Smooth muscle cell (in vitro differentiated cells): ENCODE measurements around the gene NEK11. TPM values are rescaled to one million over a fixed set of nuclear protein-coding genes. Genes with fewer than 3 reads are reported as not detected.

Source experiments
- DNase-seq: peaks from one replicate; lab custom pipeline; 2025; ENCODE audit not compliant: unreplicated experiment; lab: John Stamatoyannopoulos, UW
- H2AFZ ChIP-seq: fragments of 200-600 bp; sonication (generic); 2 replicates; pipeline ENCODE4 v1.6.0; 2016; ENCODE audit warnings: antibody characterized with exemption, low read depth, mild to moderate bottlenecking
- H3F3A ChIP-seq: fragments of 200-600 bp; sonication (generic); 2 replicates; pipeline ENCODE4 v1.6.0; 2017; ENCODE audit warnings: antibody characterized with exemption, low read depth
- H3K27ac ChIP-seq: fragments of 200-600 bp; sonication (generic); 2 replicates; pipeline ENCODE4 v1.5.1; 2016; ENCODE audit warnings: low read depth, mild to moderate bottlenecking
- H3K27me3 ChIP-seq: fragments of 200-600 bp; sonication (generic); 2 replicates; pipeline ENCODE4 v1.6.1; 2016; ENCODE audit warnings: low read depth, mild to moderate bottlenecking
- H3K36me3 ChIP-seq: fragments of 200-600 bp; sonication (generic); 2 replicates; pipeline ENCODE4 v1.5.1; 2016; ENCODE audit warnings: low read depth
- H3K4me1 ChIP-seq: fragments of 200-600 bp; sonication (generic); 2 replicates; pipeline ENCODE4 v1.5.1; 2016; ENCODE audit warnings: low read depth
- H3K4me2 ChIP-seq: fragments of 200-600 bp; sonication (generic); 2 replicates; pipeline ENCODE4 v1.6.0; 2016; ENCODE audit warnings: mild to moderate bottlenecking
- H3K4me3 ChIP-seq: fragments of 200-600 bp; sonication (generic); 2 replicates; pipeline ENCODE4 v1.5.1; 2016; ENCODE audit warnings: mild to moderate bottlenecking
- H3K79me2 ChIP-seq: fragments of 200-600 bp; sonication (generic); 2 replicates; pipeline ENCODE4 v1.6.0; 2016; ENCODE audit warnings: low read depth, mild to moderate bottlenecking
- H3K9ac ChIP-seq: fragments of 200-600 bp; sonication (generic); 2 replicates; pipeline ENCODE4 v1.6.0; 2016; ENCODE audit warnings: low read depth
- H3K9me3 ChIP-seq: fragments of 200-600 bp; sonication (generic); replicated peaks from 2 replicates; pipeline ENCODE4 v1.5.1; 2016; ENCODE audit warnings: low read depth
- H4K20me1 ChIP-seq: fragments of 200-600 bp; sonication (generic); 2 replicates; pipeline ENCODE4 v1.6.0; 2016; ENCODE audit warnings: low read depth
- WGBS: methylation state at CpG from one replicate; pipeline ENCODE4 v1.1.7; 2016; ENCODE audit warnings: low lambda C conversion rate; 5-methylcytosine and 5-hydroxymethylcytosine counted together
- polyA plus RNA-seq: library from polyadenylated mRNA; unstranded; fragments of >200 nt; fragmentation: Nextera tagmentation; extraction: Ambion mirVana; gene quantifications from 2 replicates; pipeline ENCODE4 v1.2.1, GENCODE V29; 2016
- total RNA-seq: library from RNA; depleted of rRNA; stranded (reverse); fragments of >200 nt; gene quantifications from 2 replicates; pipeline ENCODE4 v1.2.3, GENCODE V29; 2014
- TF ChIP-seq, protein P1 (sequence below): fragments of 200-600 bp; sonication (generic); IDR thresholded peaks from 2 replicates; pipeline ENCODE4 v1.5.1; 2017; ENCODE audit warnings: borderline replicate concordance, mild to moderate bottlenecking, antibody characterized with exemption; ENCODE audit not compliant: insufficient read depth, poor library complexity, severe bottlenecking

The NEK11 gene
- total and polyA plus RNA-seq, 2 experiments from 2014 or later, result 3.0 to 3.3 TPM

DNA sequence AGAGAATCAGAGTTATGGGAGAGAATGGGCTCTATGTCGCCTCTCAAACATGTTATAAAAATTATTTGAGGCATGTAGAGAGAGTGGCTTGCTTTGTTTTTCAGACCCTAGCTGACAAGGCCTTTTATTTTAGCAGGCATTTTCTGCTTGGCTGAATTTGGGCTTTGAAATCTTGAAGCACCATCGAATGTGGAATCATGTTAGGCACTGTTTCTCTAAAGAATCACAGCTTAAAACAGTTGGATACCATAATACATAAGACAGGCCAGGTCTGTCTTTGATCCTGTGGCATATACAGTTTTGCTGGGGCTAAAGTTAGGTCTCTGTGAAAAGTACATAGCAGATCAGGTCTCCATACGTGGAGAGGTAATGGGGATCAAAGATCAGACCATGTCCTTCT, 142.7 kb downstream of the NEK11 start:
- Histone ChIP-seq H3K27ac (no peak overlapping the region), H3F3A (no peaks in the 10 kb centered on the region), H3K9me3 (no peaks in the 10 kb centered on the region), H4K20me1 (no peaks in the 10 kb centered on the region), H3K79me2 (no peaks in the 10 kb centered on the region), H3K4me2 (no peak overlapping the region), H3K4me3 (no peak overlapping the region), H3K4me1 (no peaks in the 10 kb centered on the region), H3K9ac (no peak overlapping the region), H2AFZ (no peak overlapping the region), H3K27me3 (no peaks in the 10 kb centered on the region), H3K36me3 (no peaks in the 10 kb centered on the region)
- WGBS, result 87% methylated on average over 3 of the region's 3 CpGs
- no peak for DNase-seq
- TF ChIP-seq, protein P1, sequence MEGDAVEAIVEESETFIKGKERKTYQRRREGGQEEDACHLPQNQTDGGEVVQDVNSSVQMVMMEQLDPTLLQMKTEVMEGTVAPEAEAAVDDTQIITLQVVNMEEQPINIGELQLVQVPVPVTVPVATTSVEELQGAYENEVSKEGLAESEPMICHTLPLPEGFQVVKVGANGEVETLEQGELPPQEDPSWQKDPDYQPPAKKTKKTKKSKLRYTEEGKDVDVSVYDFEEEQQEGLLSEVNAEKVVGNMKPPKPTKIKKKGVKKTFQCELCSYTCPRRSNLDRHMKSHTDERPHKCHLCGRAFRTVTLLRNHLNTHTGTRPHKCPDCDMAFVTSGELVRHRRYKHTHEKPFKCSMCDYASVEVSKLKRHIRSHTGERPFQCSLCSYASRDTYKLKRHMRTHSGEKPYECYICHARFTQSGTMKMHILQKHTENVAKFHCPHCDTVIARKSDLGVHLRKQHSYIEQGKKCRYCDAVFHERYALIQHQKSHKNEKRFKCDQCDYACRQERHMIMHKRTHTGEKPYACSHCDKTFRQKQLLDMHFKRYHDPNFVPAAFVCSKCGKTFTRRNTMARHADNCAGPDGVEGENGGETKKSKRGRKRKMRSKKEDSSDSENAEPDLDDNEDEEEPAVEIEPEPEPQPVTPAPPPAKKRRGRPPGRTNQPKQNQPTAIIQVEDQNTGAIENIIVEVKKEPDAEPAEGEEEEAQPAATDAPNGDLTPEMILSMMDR, result no peak

DNA sequence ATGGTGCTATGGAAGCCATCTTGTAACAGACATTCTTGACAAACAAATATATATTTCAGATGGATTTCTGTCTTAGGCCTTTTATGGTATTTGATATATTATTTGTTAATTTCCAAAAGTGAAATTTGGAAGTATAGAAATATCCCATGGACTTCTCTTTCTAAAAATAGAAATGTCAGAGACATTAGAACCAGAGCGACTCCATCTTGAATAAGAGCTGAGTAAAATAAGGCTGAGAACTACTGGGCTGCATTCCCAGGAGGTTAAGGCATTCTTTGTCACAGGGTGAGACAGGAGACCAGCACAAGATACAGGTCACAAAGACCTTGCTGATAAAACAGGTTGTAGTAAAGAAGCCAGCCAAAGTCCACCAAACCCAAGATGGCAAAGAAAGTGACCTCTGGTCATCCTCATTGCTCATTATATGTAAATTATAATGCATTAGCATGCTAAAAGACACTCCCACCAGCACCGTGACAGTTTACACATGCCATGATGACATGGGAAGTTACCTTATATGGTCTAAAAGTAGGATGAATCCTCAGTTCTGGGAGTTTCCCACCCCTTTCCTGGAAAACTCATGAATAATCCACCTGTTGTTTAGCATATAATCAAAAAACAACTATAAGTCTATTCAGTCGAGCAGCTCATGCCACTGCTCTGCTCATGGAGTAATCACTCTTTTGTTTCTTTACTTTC, 146.0 kb downstream of the NEK11 start:
- Histone ChIP-seq H3K9ac (no peak overlapping the region), H3K4me2 (no peak overlapping the region), H2AFZ (no peak overlapping the region), H3K27me3 (no peaks in the 10 kb centered on the region), H4K20me1 (no peaks in the 10 kb centered on the region), H3K36me3 (no peaks in the 10 kb centered on the region), H3K27ac (no peak overlapping the region), H3K9me3 (no peaks in the 10 kb centered on the region), H3K79me2 (no peaks in the 10 kb centered on the region), H3K4me1 (no peaks in the 10 kb centered on the region), H3K4me3 (no peak overlapping the region), H3F3A (no peaks in the 10 kb centered on the region)
- 88% methylated on average over 3 of the region's 3 CpGs for WGBS
- TF ChIP-seq, protein P1, result no peak
- no peak for DNase-seq

DNA sequence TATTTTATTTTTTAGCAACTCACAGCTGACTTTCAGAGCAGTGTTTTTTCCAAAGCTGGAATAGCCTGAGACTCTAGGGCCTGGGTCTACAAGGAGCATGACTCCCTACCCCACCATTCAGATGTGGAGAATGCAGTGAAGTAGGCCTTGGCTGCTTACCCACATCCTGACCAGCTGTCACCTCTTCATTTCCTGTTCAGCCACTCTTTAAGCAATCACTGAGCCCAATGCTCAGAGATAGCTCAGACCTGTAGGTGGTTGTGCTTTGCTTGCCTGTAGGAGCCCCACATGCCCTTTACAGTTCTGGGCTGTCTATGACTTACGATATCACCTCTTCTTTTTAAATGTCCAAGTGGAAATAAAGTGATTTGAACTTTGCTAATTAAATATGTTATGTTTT, 148.1 kb downstream of the NEK11 start:
- Histone ChIP-seq H3K9ac (no peak overlapping the region), H3K4me1 (no peaks in the 10 kb centered on the region), H3K4me2 (no peak overlapping the region), H3K79me2 (no peaks in the 10 kb centered on the region), H3K27me3 (no peaks in the 10 kb centered on the region), H3K9me3 (no peaks in the 10 kb centered on the region), H3K27ac (no peak overlapping the region), H3K4me3 (no peak overlapping the region), H3F3A (no peaks in the 10 kb centered on the region), H4K20me1 (no peaks in the 10 kb centered on the region), H2AFZ (no peak overlapping the region), H3K36me3 (no peaks in the 10 kb centered on the region)
- TF ChIP-seq, protein P1, result no peak
- no peak for DNase-seq
- 93% methylated on average over 1 of the region's 1 CpG for WGBS

DNA sequence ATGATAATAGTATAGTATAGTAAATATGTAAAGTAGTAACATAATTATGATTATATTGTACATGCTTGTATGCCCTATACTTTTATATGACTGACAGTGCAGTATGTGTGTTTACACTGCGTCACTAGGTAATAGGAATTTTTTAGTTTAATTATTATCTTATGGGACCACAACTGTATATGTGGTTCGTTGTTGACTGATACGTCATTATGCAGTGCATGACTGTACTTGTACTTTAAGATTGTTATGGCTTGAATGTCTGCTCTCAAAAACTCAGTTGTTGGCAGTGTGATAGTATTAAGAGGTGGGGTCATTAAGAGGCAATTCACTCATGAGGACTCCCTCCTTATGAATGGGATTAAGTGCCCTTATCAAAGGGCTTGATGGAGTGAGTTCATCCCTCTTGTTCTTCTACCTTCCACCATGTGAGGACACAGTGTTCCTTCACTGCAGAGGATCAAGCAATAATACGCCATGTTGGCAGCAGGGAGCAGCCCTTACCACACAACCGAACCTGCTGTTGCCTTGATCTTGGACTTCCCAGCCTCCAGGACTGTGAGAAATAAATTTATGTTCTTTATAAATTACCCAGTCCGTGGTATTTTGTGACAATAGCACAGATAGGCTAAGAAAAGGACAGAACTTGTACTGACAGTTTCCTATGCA, 152.2 kb downstream of the NEK11 start:
- WGBS, result 86% methylated on average over 6 of the region's 6 CpGs
- DNase-seq, result no peak
- H3K27me3 ChIP-seq, result no peaks in the 10 kb centered on the region

More for the DNA sequence above, 152.2 kb downstream of the NEK11 start:
- Histone ChIP-seq H3K79me2 (no peaks in the 10 kb centered on the region), H2AFZ (no peak overlapping the region), H3K36me3 (no peaks in the 10 kb centered on the region), H3K9ac (no peak overlapping the region), H3K4me3 (no peak overlapping the region), H3K9me3 (no peaks in the 10 kb centered on the region), H4K20me1 (no peaks in the 10 kb centered on the region), H3F3A (no peaks in the 10 kb centered on the region), H3K4me2 (no peak overlapping the region), H3K4me1 (no peaks in the 10 kb centered on the region), H3K27ac (no peak overlapping the region)
- TF ChIP-seq, protein P1, result no peak
